K562 (cell line): ENCODE measurements around the gene HMX2. TPM values are rescaled to one million over a fixed set of nuclear protein-coding genes. Genes with fewer than 3 reads are reported as not detected.
A peak's percentile ranks its signal among the peaks of the same experiment; 100 is the strongest.

ENCODE experiments used
- CREM ChIP-seq: IDR thresholded peaks from 2 replicates; pipeline ENCODE4 v1.6.1; 2014; ENCODE audit warnings: antibody characterized with exemption, low read depth
- E2F1 ChIP-seq: sonication (generic); formaldehyde crosslinking; IDR thresholded peaks from 2 replicates; pipeline ENCODE4 v1.8.1; 2023; ENCODE audit warnings: mild to moderate bottlenecking, missing genetic modification reagents, moderate library complexity
- JUNB ChIP-seq: fragments of 450-650 bp; formaldehyde crosslinking; conservative IDR thresholded peaks from 2 replicates; pipeline ENCODE4 v1.4.0; 2020; ENCODE audit warnings: mild to moderate bottlenecking
- NEUROD1 ChIP-seq: fragments of 150-350 bp; IDR thresholded peaks from 2 replicates; pipeline ENCODE4 v1.6.1; 2014; ENCODE audit warnings: borderline replicate concordance, low read length, low read depth; ENCODE audit not compliant: partially characterized antibody
- POLR3G ChIP-seq: IDR thresholded peaks from 2 replicates; pipeline ENCODE4 v1.6.1; 2011; ENCODE audit not compliant: insufficient read length, insufficient replicate concordance; ENCODE audit errors: extremely low read depth
- RBM22 ChIP-seq: fragments of 200-400 bp; formaldehyde crosslinking; IDR thresholded peaks from 2 replicates; pipeline ENCODE4 v1.6.1; 2018; ENCODE audit warnings: low read length, low read depth; ENCODE audit not compliant: poor library complexity, severe bottlenecking
- TEAD2 ChIP-seq: fragments of 450-650 bp; IDR thresholded peaks from 2 replicates; pipeline ENCODE4 v1.6.1; 2016; ENCODE audit warnings: missing genetic modification characterization, control low read depth, missing compliant biosample characterization
- ZNF224 ChIP-seq: sonication (generic); formaldehyde crosslinking; IDR thresholded peaks from 2 replicates; pipeline ENCODE4 v1.8.0; 2022; ENCODE audit warnings: mild to moderate bottlenecking, missing genetic modification reagents
- ZNF408 ChIP-seq: fragments of 250-450 bp; sonication (Bioruptor Pico); IDR thresholded peaks from 2 replicates; pipeline ENCODE4 v1.4.0; 2020; ENCODE audit warnings: low read depth, mild to moderate bottlenecking, moderate library complexity
- polyA plus RNA-seq, 8 experiments: library from polyadenylated mRNA; depleted of rRNA in 4 of 8; stranded (reverse) in 5 of 8; unstranded in 3 of 8; fragments of >200 nt; fragmentation: Nextera tagmentation in 2 of 8; fragmentation: Illumina TruSeq in 1 of 8; extraction: Ambion mirVana in 2 of 8; extraction: Trizol in 1 of 8; gene quantifications; 2 replicates each; pipeline versions ENCODE4 v1.2.1 to v1.2.3, GENCODE V29; 2011 to 2014; ENCODE audit warnings: inconsistent platforms in 1 of 8, missing spikeins in 1 of 8
- total RNA-seq, 7 experiments: library from RNA; depleted of rRNA in 6 of 7; stranded (reverse); fragments of >200 nt in 6 of 7; fragmentation: Illumina TruSeq in 2 of 7; extraction: Trizol in 2 of 7; gene quantifications; 2 replicates each; pipeline versions ENCODE4 v1.2.1 to v1.2.3, GENCODE V29; 2011 to 2021; ENCODE audit warnings: low replicate concordance in 1 of 7
- TF ChIP-seq, protein P1 (sequence below): fragments of 250-450 bp; sonication (Bioruptor Pico); IDR thresholded peaks from 2 replicates; pipeline ENCODE4 v1.4.0; 2020
- TF ChIP-seq, protein P2 (sequence below), 2 experiments: fragments of 450-650 bp; IDR thresholded peaks; 2 replicates each; pipeline ENCODE4 v1.6.1; 2016
- TF ChIP-seq, protein P3 (sequence below): conservative IDR thresholded peaks from 2 replicates; pipeline ENCODE4 v1.6.1; 2011; ENCODE audit warnings: low read depth, mild to moderate bottlenecking, low read length; ENCODE audit not compliant: control insufficient read depth
- TF ChIP-seq, protein P4 (sequence below): sonication (generic); formaldehyde crosslinking; IDR thresholded peaks from 2 replicates; pipeline ENCODE4 v1.8.0; 2023; ENCODE audit warnings: mild to moderate bottlenecking, missing genetic modification reagents

Gene HMX2
- total and polyA plus RNA-seq, 9 of the 15 experiments (the other 6 are each of a cell fraction or from before 2014, with no cell fraction given), result 0.07 to 0.58 (median 0.09) TPM; not detected in 2

DNA sequence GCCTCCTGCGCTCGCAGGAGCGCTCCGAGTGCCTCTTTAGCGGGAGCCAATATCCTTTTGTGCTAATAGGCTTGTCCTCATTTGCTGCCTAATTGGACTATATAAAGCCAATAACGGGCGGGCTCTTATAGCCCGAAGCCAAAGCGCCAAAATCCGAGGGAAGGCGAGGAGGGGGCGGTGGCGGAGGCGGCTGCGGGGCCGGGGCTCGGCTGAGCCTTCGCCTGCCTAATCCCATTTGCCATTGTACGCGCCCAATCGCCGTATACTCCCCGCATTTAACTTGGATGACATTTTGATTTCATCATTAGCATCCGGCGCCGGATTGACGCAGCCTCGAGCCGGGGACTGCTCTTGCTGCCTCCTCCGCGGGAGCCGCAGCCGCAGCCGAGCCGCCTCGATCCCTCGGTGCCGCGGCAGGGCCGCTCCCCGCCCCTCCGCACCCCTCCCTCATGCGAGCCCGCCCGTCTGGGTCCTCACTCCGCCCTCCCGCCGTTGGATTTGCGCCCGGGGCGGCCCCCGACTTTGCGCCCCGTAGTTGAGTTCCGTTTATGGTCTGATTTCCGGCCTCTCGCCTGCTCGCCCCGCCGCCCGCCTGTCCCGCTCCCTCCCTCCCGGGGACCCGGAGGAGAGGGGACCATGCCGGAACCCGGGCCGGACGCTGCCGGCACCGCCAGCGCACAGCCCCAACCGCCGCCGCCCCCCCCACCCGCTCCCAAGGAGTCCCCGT is 12.4 kb upstream of the HMX2 start, which contains the start of gene HMX3 (continued):
- TF ChIP-seq, protein P1, sequence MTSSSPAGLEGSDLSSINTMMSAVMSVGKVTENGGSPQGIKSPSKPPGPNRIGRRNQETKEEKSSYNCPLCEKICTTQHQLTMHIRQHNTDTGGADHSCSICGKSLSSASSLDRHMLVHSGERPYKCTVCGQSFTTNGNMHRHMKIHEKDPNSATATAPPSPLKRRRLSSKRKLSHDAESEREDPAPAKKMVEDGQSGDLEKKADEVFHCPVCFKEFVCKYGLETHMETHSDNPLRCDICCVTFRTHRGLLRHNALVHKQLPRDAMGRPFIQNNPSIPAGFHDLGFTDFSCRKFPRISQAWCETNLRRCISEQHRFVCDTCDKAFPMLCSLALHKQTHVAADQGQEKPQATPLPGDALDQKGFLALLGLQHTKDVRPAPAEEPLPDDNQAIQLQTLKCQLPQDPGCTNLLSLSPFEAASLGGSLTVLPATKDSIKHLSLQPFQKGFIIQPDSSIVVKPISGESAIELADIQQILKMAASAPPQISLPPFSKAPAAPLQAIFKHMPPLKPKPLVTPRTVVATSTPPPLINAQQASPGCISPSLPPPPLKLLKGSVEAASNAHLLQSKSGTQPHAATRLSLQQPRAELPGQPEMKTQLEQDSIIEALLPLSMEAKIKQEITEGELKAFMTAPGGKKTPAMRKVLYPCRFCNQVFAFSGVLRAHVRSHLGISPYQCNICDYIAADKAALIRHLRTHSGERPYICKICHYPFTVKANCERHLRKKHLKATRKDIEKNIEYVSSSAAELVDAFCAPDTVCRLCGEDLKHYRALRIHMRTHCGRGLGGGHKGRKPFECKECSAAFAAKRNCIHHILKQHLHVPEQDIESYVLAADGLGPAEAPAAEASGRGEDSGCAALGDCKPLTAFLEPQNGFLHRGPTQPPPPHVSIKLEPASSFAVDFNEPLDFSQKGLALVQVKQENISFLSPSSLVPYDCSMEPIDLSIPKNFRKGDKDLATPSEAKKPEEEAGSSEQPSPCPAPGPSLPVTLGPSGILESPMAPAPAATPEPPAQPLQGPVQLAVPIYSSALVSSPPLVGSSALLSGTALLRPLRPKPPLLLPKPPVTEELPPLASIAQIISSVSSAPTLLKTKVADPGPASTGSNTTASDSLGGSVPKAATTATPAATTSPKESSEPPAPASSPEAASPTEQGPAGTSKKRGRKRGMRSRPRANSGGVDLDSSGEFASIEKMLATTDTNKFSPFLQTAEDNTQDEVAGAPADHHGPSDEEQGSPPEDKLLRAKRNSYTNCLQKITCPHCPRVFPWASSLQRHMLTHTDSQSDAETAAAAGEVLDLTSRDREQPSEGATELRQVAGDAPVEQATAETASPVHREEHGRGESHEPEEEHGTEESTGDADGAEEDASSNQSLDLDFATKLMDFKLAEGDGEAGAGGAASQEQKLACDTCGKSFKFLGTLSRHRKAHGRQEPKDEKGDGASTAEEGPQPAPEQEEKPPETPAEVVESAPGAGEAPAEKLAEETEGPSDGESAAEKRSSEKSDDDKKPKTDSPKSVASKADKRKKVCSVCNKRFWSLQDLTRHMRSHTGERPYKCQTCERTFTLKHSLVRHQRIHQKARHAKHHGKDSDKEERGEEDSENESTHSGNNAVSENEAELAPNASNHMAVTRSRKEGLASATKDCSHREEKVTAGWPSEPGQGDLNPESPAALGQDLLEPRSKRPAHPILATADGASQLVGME, result no peak
- peak; percentile 10 for TF ChIP-seq NEUROD1
- TF ChIP-seq POLR3G, result no peak
- TF ChIP-seq, protein P2, sequence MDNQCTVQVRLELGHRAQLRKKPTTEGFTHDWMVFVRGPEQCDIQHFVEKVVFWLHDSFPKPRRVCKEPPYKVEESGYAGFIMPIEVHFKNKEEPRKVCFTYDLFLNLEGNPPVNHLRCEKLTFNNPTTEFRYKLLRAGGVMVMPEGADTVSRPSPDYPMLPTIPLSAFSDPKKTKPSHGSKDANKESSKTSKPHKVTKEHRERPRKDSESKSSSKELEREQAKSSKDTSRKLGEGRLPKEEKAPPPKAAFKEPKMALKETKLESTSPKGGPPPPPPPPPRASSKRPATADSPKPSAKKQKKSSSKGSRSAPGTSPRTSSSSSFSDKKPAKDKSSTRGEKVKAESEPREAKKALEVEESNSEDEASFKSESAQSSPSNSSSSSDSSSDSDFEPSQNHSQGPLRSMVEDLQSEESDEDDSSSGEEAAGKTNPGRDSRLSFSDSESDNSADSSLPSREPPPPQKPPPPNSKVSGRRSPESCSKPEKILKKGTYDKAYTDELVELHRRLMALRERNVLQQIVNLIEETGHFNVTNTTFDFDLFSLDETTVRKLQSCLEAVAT (IDR thresholded peaks at IDR 0.05), result no peak; a peak in 1 of 4 replicates
- no peak for TF ChIP-seq JUNB (CRISPR knock-in tag)
- no peak for TF ChIP-seq E2F1
- no peak for TF ChIP-seq ZNF224 (CRISPR knock-in tag)
- TF ChIP-seq ZNF408, result no peak
- TF ChIP-seq, protein P3, sequence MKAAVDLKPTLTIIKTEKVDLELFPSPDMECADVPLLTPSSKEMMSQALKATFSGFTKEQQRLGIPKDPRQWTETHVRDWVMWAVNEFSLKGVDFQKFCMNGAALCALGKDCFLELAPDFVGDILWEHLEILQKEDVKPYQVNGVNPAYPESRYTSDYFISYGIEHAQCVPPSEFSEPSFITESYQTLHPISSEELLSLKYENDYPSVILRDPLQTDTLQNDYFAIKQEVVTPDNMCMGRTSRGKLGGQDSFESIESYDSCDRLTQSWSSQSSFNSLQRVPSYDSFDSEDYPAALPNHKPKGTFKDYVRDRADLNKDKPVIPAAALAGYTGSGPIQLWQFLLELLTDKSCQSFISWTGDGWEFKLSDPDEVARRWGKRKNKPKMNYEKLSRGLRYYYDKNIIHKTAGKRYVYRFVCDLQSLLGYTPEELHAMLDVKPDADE, result no peak
- TF ChIP-seq CREM, result peak; percentile 19; the same call in 1 of the 2 replicates
- no peak for TF ChIP-seq RBM22
- TF ChIP-seq, protein P4, sequence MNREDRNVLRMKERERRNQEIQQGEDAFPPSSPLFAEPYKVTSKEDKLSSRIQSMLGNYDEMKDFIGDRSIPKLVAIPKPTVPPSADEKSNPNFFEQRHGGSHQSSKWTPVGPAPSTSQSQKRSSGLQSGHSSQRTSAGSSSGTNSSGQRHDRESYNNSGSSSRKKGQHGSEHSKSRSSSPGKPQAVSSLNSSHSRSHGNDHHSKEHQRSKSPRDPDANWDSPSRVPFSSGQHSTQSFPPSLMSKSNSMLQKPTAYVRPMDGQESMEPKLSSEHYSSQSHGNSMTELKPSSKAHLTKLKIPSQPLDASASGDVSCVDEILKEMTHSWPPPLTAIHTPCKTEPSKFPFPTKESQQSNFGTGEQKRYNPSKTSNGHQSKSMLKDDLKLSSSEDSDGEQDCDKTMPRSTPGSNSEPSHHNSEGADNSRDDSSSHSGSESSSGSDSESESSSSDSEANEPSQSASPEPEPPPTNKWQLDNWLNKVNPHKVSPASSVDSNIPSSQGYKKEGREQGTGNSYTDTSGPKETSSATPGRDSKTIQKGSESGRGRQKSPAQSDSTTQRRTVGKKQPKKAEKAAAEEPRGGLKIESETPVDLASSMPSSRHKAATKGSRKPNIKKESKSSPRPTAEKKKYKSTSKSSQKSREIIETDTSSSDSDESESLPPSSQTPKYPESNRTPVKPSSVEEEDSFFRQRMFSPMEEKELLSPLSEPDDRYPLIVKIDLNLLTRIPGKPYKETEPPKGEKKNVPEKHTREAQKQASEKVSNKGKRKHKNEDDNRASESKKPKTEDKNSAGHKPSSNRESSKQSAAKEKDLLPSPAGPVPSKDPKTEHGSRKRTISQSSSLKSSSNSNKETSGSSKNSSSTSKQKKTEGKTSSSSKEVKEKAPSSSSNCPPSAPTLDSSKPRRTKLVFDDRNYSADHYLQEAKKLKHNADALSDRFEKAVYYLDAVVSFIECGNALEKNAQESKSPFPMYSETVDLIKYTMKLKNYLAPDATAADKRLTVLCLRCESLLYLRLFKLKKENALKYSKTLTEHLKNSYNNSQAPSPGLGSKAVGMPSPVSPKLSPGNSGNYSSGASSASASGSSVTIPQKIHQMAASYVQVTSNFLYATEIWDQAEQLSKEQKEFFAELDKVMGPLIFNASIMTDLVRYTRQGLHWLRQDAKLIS (CRISPR knock-in tag), result no peak; the same call in 1 of the 2 replicates
- TF ChIP-seq TEAD2, result no peak
